SU-DHL-6 (cell line): ENCODE measurements around the gene SPDYE4.

Experiments
- H2AFZ ChIP-seq: fragments of 200-600 bp; sonication (generic); 2 replicates; pipeline ENCODE4 v1.6.1; 2014; ENCODE audit warnings: low read depth, mild to moderate bottlenecking, moderate library complexity, mixed read lengths, antibody characterized with exemption, low read length; ENCODE audit not compliant: severe bottlenecking
- H3F3A ChIP-seq: fragments of 200-600 bp; shearing (Covaris generic); 2 replicates; pipeline ENCODE4 v1.6.0; 2016; ENCODE audit warnings: antibody characterized with exemption, mild to moderate bottlenecking; ENCODE audit not compliant: insufficient read depth
- H3K27ac ChIP-seq: fragments of 200-600 bp; sonication (generic); 2 replicates; pipeline ENCODE4 v1.5.1; 2016; ENCODE audit warnings: low read depth, mild to moderate bottlenecking, low read length, moderate library complexity, mixed read lengths
- H3K27me3 ChIP-seq: fragments of 200-600 bp; sonication (generic), shearing (Covaris generic); 2 replicates; pipeline ENCODE4 v1.6.0; 2014; ENCODE audit warnings: mild to moderate bottlenecking, low read length
- H3K36me3 ChIP-seq: fragments of 200-600 bp; sonication (generic); 2 replicates; pipeline ENCODE4 v1.6.1; 2014; ENCODE audit warnings: mild to moderate bottlenecking, low read length, mixed read lengths
- H3K4me2 ChIP-seq: fragments of 300-600, 200-600 bp; shearing (Covaris generic), sonication (generic); 2 replicates; pipeline ENCODE4 v1.6.0; 2014; ENCODE audit warnings: low read length, low read depth, mild to moderate bottlenecking; ENCODE audit not compliant: poor library complexity, severe bottlenecking
- H3K4me3 ChIP-seq: fragments of 200-600 bp; sonication (generic); 2 replicates; pipeline ENCODE4 v1.5.1; 2014; ENCODE audit warnings: antibody characterized with exemption, low read length, mild to moderate bottlenecking, mixed read lengths; ENCODE audit not compliant: insufficient read depth, poor library complexity, severe bottlenecking
- H3K79me2 ChIP-seq: fragments of 200-600 bp; sonication (generic); 2 replicates; pipeline ENCODE4 v1.6.1; 2014; ENCODE audit warnings: mild to moderate bottlenecking, low read length, moderate library complexity; ENCODE audit not compliant: insufficient read depth
- H3K9ac ChIP-seq: fragments of 200-600 bp; sonication (generic); 2 replicates; pipeline ENCODE4 v1.7.0; 2014; ENCODE audit warnings: mild to moderate bottlenecking, low read length
- H3K9me2 ChIP-seq: fragments of 200-600 bp; sonication (generic); replicated peaks from 2 replicates; pipeline ENCODE4 v1.6.1; 2014; ENCODE audit warnings: low read length; ENCODE audit not compliant: insufficient read depth
- H3K9me3 ChIP-seq: fragments of 200-600 bp; sonication (generic); 2 replicates; pipeline ENCODE4 v1.6.1; 2014; ENCODE audit warnings: low read length, mixed read lengths; ENCODE audit not compliant: insufficient read depth
- H4K20me1 ChIP-seq: fragments of 200-600 bp; sonication (generic); 2 replicates; pipeline ENCODE4 v1.6.1; 2014; ENCODE audit warnings: low read depth, mild to moderate bottlenecking, antibody characterized with exemption, low read length, moderate library complexity, mixed read lengths
- CTCF ChIP-seq: fragments of 200-600 bp; sonication (generic); IDR thresholded peaks from one replicate; pipeline ENCODE4 v1.5.1; 2017; ENCODE audit warnings: antibody characterized with exemption, mild to moderate bottlenecking, low read length, moderate library complexity; ENCODE audit not compliant: insufficient read depth, poor library complexity, severe bottlenecking
- EZH2phosphoT487 ChIP-seq: fragments of 200-600 bp; sonication (generic), shearing (Covaris generic); conservative IDR thresholded peaks from 2 replicates; pipeline ENCODE4 v1.6.1; 2018; ENCODE audit warnings: mild to moderate bottlenecking, antibody characterized with exemption, low read length, moderate library complexity, mixed read lengths

SPDYE4 gene

GRCh38 chr17:8776248-8776647, 17.9 kb upstream of the SPDYE4 start:
- Histone ChIP-seq H3K9ac (no peak overlapping the region), H3K79me2 (no peaks in the 10 kb centered on the region), H3K36me3 (no peaks in the 10 kb centered on the region), H4K20me1 (no peaks in the 10 kb centered on the region), H2AFZ (no peak overlapping the region), H3K4me3 (no peak overlapping the region), H3K4me2 (no peak overlapping the region), H3K27me3 (no peaks in the 10 kb centered on the region), H3K9me3 (no peaks in the 10 kb centered on the region), H3K9me2 (no peaks in the 10 kb centered on the region), H3F3A (no peaks in the 10 kb centered on the region), H3K27ac (no peak overlapping the region)
- TF ChIP-seq EZH2phosphoT487 = no peak
- TF ChIP-seq CTCF = no peak

- H3K4me2 ChIP-seq = no peak overlapping the region
- no peaks in the 10 kb centered on the region for H3K9me3 ChIP-seq
- no peaks in the 10 kb centered on the region for H3K36me3 ChIP-seq
- H3K79me2 ChIP-seq = no peaks in the 10 kb centered on the region
- no peak overlapping the region for H2AFZ ChIP-seq
- H3K4me3 ChIP-seq = no peak overlapping the region
- H3F3A ChIP-seq = no peaks in the 10 kb centered on the region
- H3K9ac ChIP-seq = no peak overlapping the region
- no peaks in the 10 kb centered on the region for H3K9me2 ChIP-seq
- no peak for TF ChIP-seq CTCF
- no peak for TF ChIP-seq EZH2phosphoT487
- no peaks in the 10 kb centered on the region for H4K20me1 ChIP-seq
- H3K27me3 ChIP-seq = no peaks in the 10 kb centered on the region
- H3K27ac ChIP-seq = no peak overlapping the region
Measured at GRCh38 chr17:8766731-8767130, 8.4 kb upstream of the SPDYE4 start.

GRCh38 chr17:8762012-8762411, 3.7 kb upstream of the SPDYE4 start:
- Histone ChIP-seq H3F3A (no peaks in the 10 kb centered on the region), H4K20me1 (no peaks in the 10 kb centered on the region), H3K9ac (no peak overlapping the region), H3K4me2 (no peak overlapping the region), H2AFZ (no peak overlapping the region), H3K27me3 (no peaks in the 10 kb centered on the region), H3K36me3 (no peaks in the 10 kb centered on the region), H3K9me3 (no peaks in the 10 kb centered on the region), H3K27ac (no peak overlapping the region), H3K4me3 (no peak overlapping the region), H3K9me2 (no peaks in the 10 kb centered on the region), H3K79me2 (no peaks in the 10 kb centered on the region)
- TF ChIP-seq EZH2phosphoT487 (no peak), CTCF (no peak)
